Activated naive CD4-positive, alpha-beta T cell treated with anti-CD3 and anti-CD28 coated beads, Interleukin-2, amount 50 U/mL, for 24 hours (primary cell): ENCODE data around the gene SYTL5.

Experiments used
- H3K27ac Mint-ChIP-seq: one replicate; pipeline ENCODE4 v1.8.0; 2021; ENCODE audit warnings: mild to moderate bottlenecking, mixed read lengths
- H3K27me3 Mint-ChIP-seq: one replicate; pipeline ENCODE4 v1.8.0; 2021; ENCODE audit warnings: mixed read lengths
- H3K36me3 Mint-ChIP-seq: one replicate; pipeline ENCODE4 v1.8.0; 2021; ENCODE audit warnings: mixed read lengths
- H3K4me1 Mint-ChIP-seq: one replicate; pipeline ENCODE4 v1.8.0; 2021; ENCODE audit warnings: mixed read lengths
- H3K4me3 Mint-ChIP-seq: one replicate; pipeline ENCODE4 v1.8.0; 2021; ENCODE audit warnings: mild to moderate bottlenecking, mixed read lengths
- H3K9me3 Mint-ChIP-seq: one replicate; pipeline ENCODE4 v1.8.0; 2021; ENCODE audit warnings: mixed read lengths

SYTL5 gene

DNA sequence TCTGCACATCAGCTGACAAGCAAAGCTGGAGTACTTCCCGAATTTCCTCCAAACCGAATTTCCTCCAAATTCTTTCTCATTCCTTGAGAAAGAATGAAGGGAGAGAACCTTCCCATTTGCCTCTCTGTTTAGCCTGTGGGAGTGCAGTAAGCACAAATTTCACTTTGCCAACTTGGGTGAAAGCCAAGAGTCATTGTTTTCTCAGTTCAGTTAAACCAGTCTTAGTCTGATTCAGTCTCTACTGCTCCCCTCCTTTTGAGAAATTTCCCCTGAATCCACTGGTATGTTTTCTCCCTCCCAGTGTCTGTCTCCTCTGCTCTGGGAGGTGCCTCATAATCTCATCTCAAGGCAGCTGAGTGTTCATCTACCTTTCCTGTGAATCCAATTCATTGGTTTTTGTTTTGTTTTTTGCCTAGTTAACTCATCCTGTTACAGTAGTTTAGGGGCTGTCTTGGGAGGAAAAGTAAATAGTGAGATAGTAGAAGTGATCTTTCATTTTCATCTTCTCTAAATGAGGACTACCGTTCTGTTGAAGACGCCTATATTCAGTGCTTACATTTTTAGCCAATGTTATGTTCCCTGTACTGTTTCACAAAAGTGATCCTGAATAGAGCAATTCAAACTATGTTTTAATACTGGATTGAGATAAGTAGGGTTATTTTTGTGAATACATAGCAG, 49.0 kb downstream of the SYTL5 start:
- H3K4me1 Mint-ChIP-seq = no peaks in the 10 kb centered on the region
- H3K9me3 Mint-ChIP-seq = no peaks in the 10 kb centered on the region
- no peak overlapping the region for H3K27ac Mint-ChIP-seq
- H3K27me3 Mint-ChIP-seq = peaks cover 2% of the 10 kb centered on the region
- H3K36me3 Mint-ChIP-seq = no peaks in the 10 kb centered on the region
- H3K4me3 Mint-ChIP-seq = no peak overlapping the region

GRCh38 chrX:38060331-38060878, 54.1 kb downstream of the SYTL5 start:
- Mint-ChIP-seq H3K27me3 (peaks cover 1% of the 10 kb centered on the region), H3K27ac (no peak overlapping the region), H3K4me3 (no peak overlapping the region), H3K9me3 (no peaks in the 10 kb centered on the region), H3K36me3 (no peaks in the 10 kb centered on the region), H3K4me1 (no peaks in the 10 kb centered on the region)

DNA sequence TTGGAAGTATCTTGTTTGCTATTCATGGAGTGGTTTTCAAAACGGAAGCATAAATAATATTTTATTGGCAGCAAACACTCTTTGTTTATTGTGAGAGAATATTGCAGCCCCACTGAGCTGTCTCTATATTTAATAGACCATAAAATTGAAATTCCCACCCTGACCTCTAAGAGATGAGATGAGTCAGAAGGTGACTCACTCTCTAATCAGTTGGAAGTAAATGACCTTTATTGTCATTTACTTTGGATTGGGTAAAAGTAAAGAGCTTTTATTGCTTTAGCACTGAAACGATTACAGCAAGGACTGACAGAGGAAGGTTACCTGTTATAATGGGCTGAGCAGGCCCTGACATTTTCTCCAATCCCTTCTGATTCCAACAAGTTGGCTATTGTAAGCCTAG, 55.0 kb downstream of the SYTL5 start:
- Mint-ChIP-seq H3K27me3 (peaks cover 2% of the 10 kb centered on the region), H3K4me3 (no peak overlapping the region), H3K27ac (no peak overlapping the region), H3K9me3 (no peaks in the 10 kb centered on the region), H3K36me3 (no peaks in the 10 kb centered on the region), H3K4me1 (no peaks in the 10 kb centered on the region)

- H3K27me3 Mint-ChIP-seq = peaks cover 4% of the 10 kb centered on the region
- no peaks in the 10 kb centered on the region for H3K36me3 Mint-ChIP-seq
- H3K27ac Mint-ChIP-seq = no peak overlapping the region
- H3K9me3 Mint-ChIP-seq = no peaks in the 10 kb centered on the region
- H3K4me1 Mint-ChIP-seq = no peaks in the 10 kb centered on the region
- H3K4me3 Mint-ChIP-seq = no peak overlapping the region
These were observed 60.6 kb downstream of the SYTL5 start for GRCh38 chrX:38066934-38067333.

GRCh38 chrX:38069273-38069672, 62.9 kb downstream of the SYTL5 start:
- H3K36me3 Mint-ChIP-seq = no peaks in the 10 kb centered on the region
- no peak overlapping the region for H3K4me3 Mint-ChIP-seq
- no peak overlapping the region for H3K27ac Mint-ChIP-seq
- peaks cover 4% of the 10 kb centered on the region for H3K27me3 Mint-ChIP-seq
- H3K4me1 Mint-ChIP-seq = no peaks in the 10 kb centered on the region
- H3K9me3 Mint-ChIP-seq = no peaks in the 10 kb centered on the region

DNA sequence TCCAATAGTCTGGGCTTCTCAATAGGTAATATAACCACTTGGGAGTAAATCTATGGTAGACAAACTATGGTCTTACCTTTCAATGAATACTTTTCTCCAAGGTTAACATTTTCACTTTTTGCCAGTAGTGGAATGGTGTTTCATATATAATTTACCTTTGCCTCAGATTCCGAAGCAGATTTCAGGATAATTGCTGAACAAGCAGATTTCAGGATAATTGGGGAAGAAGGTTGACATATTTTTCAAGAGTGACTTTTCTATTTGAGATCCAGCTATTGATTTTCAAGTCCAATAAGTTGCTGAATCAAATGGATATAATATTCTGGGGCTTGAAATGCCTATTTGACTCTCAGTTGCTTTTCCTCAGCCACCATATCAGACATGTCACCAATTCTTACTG, 63.6 kb downstream of the SYTL5 start:
- Mint-ChIP-seq H3K9me3 (no peaks in the 10 kb centered on the region), H3K4me1 (no peaks in the 10 kb centered on the region), H3K27ac (no peak overlapping the region), H3K4me3 (no peak overlapping the region), H3K36me3 (no peaks in the 10 kb centered on the region), H3K27me3 (peaks cover 4% of the 10 kb centered on the region)

- H3K27me3 Mint-ChIP-seq = peaks cover 2% of the 10 kb centered on the region
- no peaks in the 10 kb centered on the region for H3K4me1 Mint-ChIP-seq
- H3K27ac Mint-ChIP-seq = no peak overlapping the region
- H3K36me3 Mint-ChIP-seq = no peaks in the 10 kb centered on the region
- H3K9me3 Mint-ChIP-seq = no peaks in the 10 kb centered on the region
- H3K4me3 Mint-ChIP-seq = no peak overlapping the region
These were observed 73.1 kb downstream of the SYTL5 start for GRCh38 chrX:38079463-38079862.

- Mint-ChIP-seq H3K36me3 (no peaks in the 10 kb centered on the region), H3K4me3 (no peak overlapping the region), H3K27me3 (peaks cover 2% of the 10 kb centered on the region), H3K9me3 (no peaks in the 10 kb centered on the region), H3K27ac (no peak overlapping the region), H3K4me1 (no peaks in the 10 kb centered on the region)
These were observed 74.5 kb downstream of the SYTL5 start for GRCh38 chrX:38080808-38081207.

DNA sequence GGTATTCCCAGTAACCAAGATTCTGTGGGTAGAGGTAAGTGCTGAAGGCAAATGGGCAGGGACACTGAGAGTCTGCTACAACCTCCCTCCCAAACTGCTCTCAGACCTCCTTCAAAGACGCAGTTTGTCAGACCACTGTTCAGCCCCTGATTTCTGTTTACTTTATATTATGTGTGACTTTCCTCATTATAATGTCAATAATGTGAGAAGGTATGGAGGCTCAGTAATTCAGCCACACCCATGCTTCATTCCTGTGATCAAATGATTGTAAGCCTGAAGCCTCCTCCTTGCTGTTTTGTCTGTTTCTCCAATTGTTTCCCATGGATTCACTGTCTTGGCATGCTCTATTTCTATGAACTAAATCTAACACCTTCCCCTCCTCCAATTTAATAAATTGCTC, 75.6 kb downstream of the SYTL5 start:
- Mint-ChIP-seq H3K27ac (no peak overlapping the region), H3K27me3 (peaks cover 2% of the 10 kb centered on the region), H3K36me3 (no peaks in the 10 kb centered on the region)

GRCh38 chrX:38082309-38082708, 76.0 kb downstream of the SYTL5 start:
- no peak overlapping the region for H3K4me3 Mint-ChIP-seq
- H3K27me3 Mint-ChIP-seq = peaks cover 2% of the 10 kb centered on the region
- no peaks in the 10 kb centered on the region for H3K4me1 Mint-ChIP-seq
- no peaks in the 10 kb centered on the region for H3K9me3 Mint-ChIP-seq
- H3K36me3 Mint-ChIP-seq = no peaks in the 10 kb centered on the region
- H3K27ac Mint-ChIP-seq = no peak overlapping the region

More for the DNA sequence above, 75.6 kb downstream of the SYTL5 start:
- Mint-ChIP-seq H3K4me3 (no peak overlapping the region), H3K9me3 (no peaks in the 10 kb centered on the region), H3K4me1 (no peaks in the 10 kb centered on the region)

GRCh38 chrX:38085813-38086212, 79.5 kb downstream of the SYTL5 start:
- Mint-ChIP-seq H3K4me1 (no peaks in the 10 kb centered on the region), H3K27ac (no peak overlapping the region), H3K27me3 (peaks cover 3% of the 10 kb centered on the region), H3K9me3 (no peaks in the 10 kb centered on the region), H3K36me3 (no peaks in the 10 kb centered on the region), H3K4me3 (no peak overlapping the region)

- H3K36me3 Mint-ChIP-seq = no peaks in the 10 kb centered on the region
- H3K4me3 Mint-ChIP-seq = no peak overlapping the region
- no peaks in the 10 kb centered on the region for H3K9me3 Mint-ChIP-seq
- no peaks in the 10 kb centered on the region for H3K4me1 Mint-ChIP-seq
- H3K27me3 Mint-ChIP-seq = peaks cover 3% of the 10 kb centered on the region
- H3K27ac Mint-ChIP-seq = no peak overlapping the region
These were observed 80.3 kb downstream of the SYTL5 start for GRCh38 chrX:38086451-38087215.

DNA sequence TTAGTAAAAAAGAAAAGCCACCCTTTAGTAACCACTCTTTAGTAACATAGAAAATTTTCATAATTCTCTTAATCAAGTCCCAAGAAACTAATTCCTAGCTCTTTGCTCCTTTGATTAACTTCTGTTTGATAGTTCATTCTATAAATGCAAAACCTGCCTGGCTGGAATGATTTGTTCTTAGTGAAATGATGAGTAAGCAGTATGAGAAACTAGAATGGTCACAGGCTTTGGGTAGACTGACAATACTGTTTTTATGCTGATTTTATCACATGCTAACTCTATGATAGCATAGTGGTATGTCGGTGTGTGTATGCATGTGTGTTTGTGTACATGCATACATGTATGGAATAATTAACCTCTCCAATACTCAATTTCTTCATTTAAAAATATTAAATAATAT, 81.2 kb downstream of the SYTL5 start:
- Mint-ChIP-seq H3K9me3 (no peaks in the 10 kb centered on the region), H3K36me3 (no peaks in the 10 kb centered on the region), H3K4me3 (no peak overlapping the region), H3K27me3 (peaks cover 1% of the 10 kb centered on the region), H3K4me1 (no peaks in the 10 kb centered on the region), H3K27ac (no peak overlapping the region)

GRCh38 chrX:38089173-38089982, 83.0 kb downstream of the SYTL5 start:
- peaks cover 2% of the 10 kb centered on the region for H3K27me3 Mint-ChIP-seq
- H3K36me3 Mint-ChIP-seq = no peaks in the 10 kb centered on the region
- H3K4me3 Mint-ChIP-seq = no peak overlapping the region
- H3K4me1 Mint-ChIP-seq = no peaks in the 10 kb centered on the region
- no peak overlapping the region for H3K27ac Mint-ChIP-seq
- H3K9me3 Mint-ChIP-seq = no peaks in the 10 kb centered on the region

DNA sequence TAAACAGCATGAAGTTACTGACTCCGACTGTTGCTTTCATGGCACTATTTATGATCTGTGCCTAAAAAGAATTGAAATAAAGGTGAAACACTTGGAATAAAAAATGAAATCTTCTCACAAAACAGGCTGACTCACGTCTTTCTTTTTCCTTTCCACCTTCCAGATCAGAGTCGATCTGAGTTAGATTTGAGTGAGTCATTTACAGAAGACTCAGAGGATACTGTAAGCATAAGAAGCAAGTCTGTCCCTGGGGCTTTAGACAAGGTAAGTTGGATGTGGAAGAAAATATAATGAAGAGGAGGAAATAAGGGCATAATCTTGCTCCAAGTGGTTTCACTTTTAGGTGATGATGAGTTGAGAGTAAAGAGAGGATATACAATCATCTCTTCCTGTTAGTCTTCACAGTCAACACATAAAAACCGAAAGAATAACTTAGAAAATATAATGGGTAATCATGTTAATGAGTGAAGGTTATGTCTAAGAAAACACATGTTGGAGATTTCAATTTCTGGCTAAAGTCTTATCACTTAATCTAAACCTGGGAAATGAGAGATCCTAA, 89.7 kb downstream of the SYTL5 start:
- H3K4me3 Mint-ChIP-seq = no peak overlapping the region
- no peaks in the 10 kb centered on the region for H3K36me3 Mint-ChIP-seq
- H3K4me1 Mint-ChIP-seq = no peaks in the 10 kb centered on the region

More for the DNA sequence above, 89.7 kb downstream of the SYTL5 start:
- H3K9me3 Mint-ChIP-seq = no peaks in the 10 kb centered on the region
- peaks cover 1% of the 10 kb centered on the region for H3K27me3 Mint-ChIP-seq
- no peak overlapping the region for H3K27ac Mint-ChIP-seq
